Mesenchymal stem cell (in vitro differentiated cells and primary cell): ENCODE measurements around the gene STIMATE.

ENCODE experiments used
- DNase-seq: peaks from one replicate; pipeline ENCODE4 v3.0.0-alpha.2; 2013
- H2AFZ ChIP-seq: one replicate; pipeline ENCODE4 v1.6.1; 2013; ENCODE audit warnings: low read depth, mild to moderate bottlenecking, control low read depth, inconsistent platforms, low read length, moderate library complexity
- H2AK5ac ChIP-seq: 2 replicates; pipeline ENCODE4 v1.6.1; 2013; ENCODE audit warnings: low read length, moderate library complexity, mild to moderate bottlenecking, inconsistent platforms; ENCODE audit not compliant: severe bottlenecking
- H2BK120ac ChIP-seq: one replicate; pipeline ENCODE4 v1.6.1; 2013; ENCODE audit warnings: low read depth, mild to moderate bottlenecking, inconsistent platforms, low read length, moderate library complexity
- H2BK12ac ChIP-seq, 2 experiments: one replicate each; pipeline ENCODE4 v1.6.1; 2013; ENCODE audit warnings: inconsistent platforms in 2 of 2, low read length in 2 of 2, mild to moderate bottlenecking in 2 of 2, moderate library complexity in 2 of 2, control low read depth in 1 of 2
- H2BK15ac ChIP-seq: one replicate; pipeline ENCODE4 v1.6.1; 2013; ENCODE audit warnings: mild to moderate bottlenecking, low read depth, inconsistent platforms; ENCODE audit not compliant: poor library complexity, severe bottlenecking
- H2BK5ac ChIP-seq: 2 replicates; pipeline ENCODE4 v1.6.1; 2013; ENCODE audit warnings: low read depth, mild to moderate bottlenecking, low read length, control low read depth, inconsistent platforms; ENCODE audit not compliant: poor library complexity, severe bottlenecking
- H3K14ac ChIP-seq, 2 experiments: one replicate each; pipeline ENCODE4 v1.6.1; 2013; ENCODE audit warnings: inconsistent platforms in 2 of 2, low read length in 2 of 2, control low read depth in 1 of 2, mild to moderate bottlenecking in 1 of 2, moderate library complexity in 1 of 2
- H3K18ac ChIP-seq, 2 experiments: one replicate each; pipeline ENCODE4 v1.6.1; 2013; ENCODE audit warnings: inconsistent platforms in 2 of 2, low read length in 2 of 2, control low read depth in 1 of 2, low read depth in 1 of 2, mild to moderate bottlenecking in 1 of 2
- H3K23ac ChIP-seq, 2 experiments: one replicate each; pipeline ENCODE4 v1.6.1; 2013; ENCODE audit warnings: inconsistent platforms in 2 of 2, low read length in 2 of 2, mild to moderate bottlenecking in 2 of 2, moderate library complexity in 2 of 2, control low read depth in 1 of 2
- H3K27ac ChIP-seq: 2 replicates; pipeline ENCODE4 v1.5.1; 2013; ENCODE audit warnings: mild to moderate bottlenecking, moderate library complexity, low read length, control low read depth, inconsistent platforms; ENCODE audit not compliant: poor library complexity, severe bottlenecking
- H3K27me3 ChIP-seq, 2 experiments: 2 replicates each; pipeline versions ENCODE4 v1.6.1 to v1.7.0; 2013; ENCODE audit warnings: low read length in 2 of 2, mild to moderate bottlenecking in 2 of 2, moderate library complexity in 2 of 2, control low read depth in 1 of 2, inconsistent platforms in 1 of 2; ENCODE audit not compliant: control insufficient read depth in 1 of 2, insufficient read depth in 1 of 2
- H3K36me3 ChIP-seq, 2 experiments: 2 replicates each; pipeline versions ENCODE4 v1.6.1 to v1.7.0; 2013; ENCODE audit warnings: low read length in 2 of 2, control low read depth in 1 of 2, inconsistent platforms in 1 of 2, low read depth in 1 of 2, mild to moderate bottlenecking in 1 of 2; ENCODE audit not compliant: insufficient read depth in 2 of 2, control insufficient read depth in 1 of 2
- H3K4ac ChIP-seq, 2 experiments: one replicate each; pipeline ENCODE4 v1.6.1; 2013; ENCODE audit warnings: inconsistent platforms in 2 of 2, low read length in 2 of 2, mild to moderate bottlenecking in 2 of 2, moderate library complexity in 2 of 2, control low read depth in 1 of 2, low read depth in 1 of 2
- H3K4me1 ChIP-seq: 2 replicates; pipeline ENCODE4 v1.6.1; 2013; ENCODE audit warnings: low read depth, low read length, control low read depth; ENCODE audit not compliant: control insufficient read depth, insufficient read depth
- H3K4me2 ChIP-seq: 2 replicates; pipeline ENCODE4 v1.6.1; 2013; ENCODE audit warnings: low read length, mild to moderate bottlenecking, inconsistent platforms; ENCODE audit not compliant: poor library complexity, severe bottlenecking
- H3K4me3 ChIP-seq, 2 experiments: 2 replicates each; pipeline versions ENCODE4 v1.5.1 to v1.7.0; 2013; ENCODE audit warnings: low read length in 2 of 2, mild to moderate bottlenecking in 2 of 2, control low read depth in 1 of 2, low read depth in 1 of 2; ENCODE audit not compliant: insufficient read depth in 1 of 2
- H3K79me1 ChIP-seq: replicated peaks from 2 replicates; pipeline ENCODE4 v1.6.1; 2013; ENCODE audit warnings: mild to moderate bottlenecking, control low read depth, low read length, inconsistent platforms; ENCODE audit not compliant: poor library complexity, severe bottlenecking
- H3K9ac ChIP-seq: 2 replicates; pipeline ENCODE4 v1.7.0; 2013; ENCODE audit warnings: mild to moderate bottlenecking, low read length, moderate library complexity
- H3K9me3 ChIP-seq: 2 replicates; pipeline ENCODE4 v1.7.0; 2013; ENCODE audit warnings: mild to moderate bottlenecking, low read length; ENCODE audit not compliant: control insufficient read depth
- H4K8ac ChIP-seq: one replicate; pipeline ENCODE4 v1.6.1; 2013; ENCODE audit warnings: inconsistent platforms, mild to moderate bottlenecking, low read length, moderate library complexity
- H4K91ac ChIP-seq: one replicate; pipeline ENCODE4 v1.6.1; 2013; ENCODE audit warnings: mild to moderate bottlenecking, low read length, inconsistent platforms
- WGBS: methylation state at CpG from one replicate; pipeline ENCODE4 v1.1.7; 2013; ENCODE audit warnings: mixed read lengths; 5-methylcytosine and 5-hydroxymethylcytosine counted together

STIMATE gene

GRCh38 chr3:52866427-52866826, 30.9 kb downstream of the STIMATE start:
- Histone ChIP-seq H2BK12ac (no peak overlapping the region), H3K18ac (no peak overlapping the region), H3K36me3 (peaks cover 0 to 13% of the 10 kb centered on the region in 2 experiments), H3K79me1 (peaks cover 33% of the 10 kb centered on the region), H2AK5ac (no peak overlapping the region), H3K23ac (no peak overlapping the region), H4K8ac (no peak overlapping the region), H3K9ac (no peak overlapping the region), H2BK5ac (no peak overlapping the region), H3K4me3 (no peak overlapping the region), H2BK120ac (no peak overlapping the region), H2AFZ (no peak overlapping the region), H3K27me3 (no peaks in the 10 kb centered on the region), H4K91ac (no peak overlapping the region), H3K4me2 (no peak overlapping the region), H3K9me3 (no peaks in the 10 kb centered on the region), H3K27ac (no peak overlapping the region), H3K4me1 (no peaks in the 10 kb centered on the region), H3K14ac (no peak overlapping the region), H2BK15ac (no peak overlapping the region), H3K4ac (no peak overlapping the region)
- 99% methylated on average over 12 of the region's 12 CpGs for WGBS
- DNase-seq, result no peak

- H3K9ac ChIP-seq, result no peak overlapping the region
- H3K27ac ChIP-seq, result no peak overlapping the region
- peaks cover 1% of the 10 kb centered on the region for H3K4me1 ChIP-seq
- no peak overlapping the region for H4K91ac ChIP-seq
- H3K79me1 ChIP-seq, result peaks cover 29% of the 10 kb centered on the region
- H3K18ac ChIP-seq, result no peak overlapping the region
- H2AK5ac ChIP-seq, result no peak overlapping the region
- DNase-seq, result no peak
- H2BK120ac ChIP-seq, result no peak overlapping the region
- H2AFZ ChIP-seq, result no peak overlapping the region
- no peak overlapping the region for H2BK15ac ChIP-seq
- no peak overlapping the region for H3K23ac ChIP-seq
- H3K36me3 ChIP-seq, result peaks cover 0 to 15% of the 10 kb centered on the region in 2 experiments
- no peak overlapping the region for H2BK5ac ChIP-seq
- 97% methylated on average over 13 of the region's 13 CpGs for WGBS
- H3K27me3 ChIP-seq, result no peaks in the 10 kb centered on the region
- no peaks in the 10 kb centered on the region for H3K9me3 ChIP-seq
- H3K4ac ChIP-seq, result no peak overlapping the region
- no peak overlapping the region for H4K8ac ChIP-seq
- no peak overlapping the region for H3K14ac ChIP-seq
- no peak overlapping the region for H3K4me2 ChIP-seq
- H3K4me3 ChIP-seq, result no peak overlapping the region
- no peak overlapping the region for H2BK12ac ChIP-seq
These were observed 31.4 kb downstream of the STIMATE start for GRCh38 chr3:52865994-52866393.

- H4K8ac ChIP-seq, result no peak overlapping the region
- H3K27me3 ChIP-seq, result no peaks in the 10 kb centered on the region
- H3K4me1 ChIP-seq, result peaks cover 11% of the 10 kb centered on the region
- 88% methylated on average over 8 of the region's 8 CpGs for WGBS
- no peak overlapping the region for H3K4ac ChIP-seq
- no peak overlapping the region for H3K18ac ChIP-seq
- H3K36me3 ChIP-seq, result peaks cover 0 to 10% of the 10 kb centered on the region in 2 experiments
- H3K14ac ChIP-seq, result no peak overlapping the region
- H3K9ac ChIP-seq, result no peak overlapping the region
- H2AFZ ChIP-seq, result no peak overlapping the region
- H2BK120ac ChIP-seq, result no peak overlapping the region
- no peak overlapping the region for H3K4me2 ChIP-seq
- peaks cover 19% of the 10 kb centered on the region for H3K79me1 ChIP-seq
- no peak overlapping the region for H2BK12ac ChIP-seq
- H3K4me3 ChIP-seq, result no peak overlapping the region
- H4K91ac ChIP-seq, result no peak overlapping the region
- H2BK5ac ChIP-seq, result no peak overlapping the region
- H3K27ac ChIP-seq, result no peak overlapping the region
- no peak overlapping the region for H3K23ac ChIP-seq
- DNase-seq, result no peak
- no peaks in the 10 kb centered on the region for H3K9me3 ChIP-seq
- no peak overlapping the region for H2BK15ac ChIP-seq
- no peak overlapping the region for H2AK5ac ChIP-seq
These were observed 37.0 kb downstream of the STIMATE start for GRCh38 chr3:52860424-52860768.

GRCh38 chr3:52859686-52860423, 37.5 kb downstream of the STIMATE start:
- no peak overlapping the region for H2AK5ac ChIP-seq
- H3K18ac ChIP-seq, result no peak overlapping the region
- no peak overlapping the region for H3K4ac ChIP-seq
- H2BK12ac ChIP-seq, result no peak overlapping the region
- H2BK120ac ChIP-seq, result no peak overlapping the region
- 95% methylated on average over 8 of the region's 8 CpGs for WGBS
- H3K23ac ChIP-seq, result no peak overlapping the region
- no peak overlapping the region for H3K14ac ChIP-seq
- H3K4me2 ChIP-seq, result no peak overlapping the region
- H3K36me3 ChIP-seq, result peaks cover under 1 to 10% of the 10 kb centered on the region in 2 experiments
- H3K9ac ChIP-seq, result no peak overlapping the region
- H3K79me1 ChIP-seq, result peaks cover 19% of the 10 kb centered on the region
- no peak overlapping the region for H2BK15ac ChIP-seq
- H4K91ac ChIP-seq, result no peak overlapping the region
- H3K27ac ChIP-seq, result no peak overlapping the region
- no peak overlapping the region for H4K8ac ChIP-seq
- no peak overlapping the region for H2BK5ac ChIP-seq
- peaks cover 11% of the 10 kb centered on the region for H3K4me1 ChIP-seq
- H3K27me3 ChIP-seq, result no peaks in the 10 kb centered on the region
- no peak for DNase-seq
- H2AFZ ChIP-seq, result no peak overlapping the region
- no peak overlapping the region for H3K4me3 ChIP-seq
- H3K9me3 ChIP-seq, result no peaks in the 10 kb centered on the region
